Effector memory CD4-positive, alpha-beta T cell (primary cell): ENCODE data around the gene NUDT13.
A peak's percentile ranks its signal among the peaks of the same experiment; 100 is the strongest.
"Not testable (repeated sequence)": the region's sequence is repeated elsewhere in the genome, so short reads cannot be mapped to it uniquely, and the experiment has no call there.

Experiments used
- DNase-seq, 3 donors: peaks; one replicate each; pipeline ENCODE4 v3.0.0-alpha.2; 2020
- H3K27ac ChIP-seq: 2 replicates; pipeline ENCODE4 v1.7.0; 2013; ENCODE audit warnings: mild to moderate bottlenecking, low read length, moderate library complexity; ENCODE audit not compliant: insufficient read depth, poor library complexity, severe bottlenecking
- H3K27me3 ChIP-seq: replicated peaks from 2 replicates; pipeline ENCODE4 v1.7.0; 2013; ENCODE audit warnings: mild to moderate bottlenecking, low read length; ENCODE audit not compliant: insufficient read depth, control insufficient read depth, poor library complexity, severe bottlenecking
- H3K36me3 ChIP-seq: 2 replicates; pipeline ENCODE4 v1.7.0; 2013; ENCODE audit warnings: mild to moderate bottlenecking, low read length, moderate library complexity; ENCODE audit not compliant: control insufficient read depth, insufficient read depth
- H3K4me1 ChIP-seq: 2 replicates; pipeline ENCODE4 v1.7.0; 2013; ENCODE audit warnings: low read length, mild to moderate bottlenecking; ENCODE audit not compliant: control insufficient read depth, insufficient read depth, poor library complexity, severe bottlenecking
- H3K4me3 ChIP-seq: 2 replicates; pipeline ENCODE4 v1.7.0; 2013; ENCODE audit warnings: low read length, low read depth, mild to moderate bottlenecking; ENCODE audit not compliant: insufficient read depth, poor library complexity, severe bottlenecking
- H3K9me3 ChIP-seq: 2 replicates; pipeline ENCODE4 v1.7.0; 2013; ENCODE audit warnings: mild to moderate bottlenecking, low read length, moderate library complexity; ENCODE audit not compliant: control insufficient read depth

Gene NUDT13

GRCh38 chr10:73097305-73097670 is 13.0 kb upstream of the NUDT13 start:
- peaks cover 6% of the 10 kb centered on the region for H3K4me1 ChIP-seq
- no peaks in the 10 kb centered on the region for H3K9me3 ChIP-seq
- H3K27me3 ChIP-seq: no peaks in the 10 kb centered on the region
- DNase-seq: no peak
- no peaks in the 10 kb centered on the region for H3K36me3 ChIP-seq
- peak overlapping the region; percentile 86 for H3K4me3 ChIP-seq
- H3K27ac ChIP-seq: peak overlapping the region; percentile 91

- H3K4me1 ChIP-seq: peaks cover 6% of the 10 kb centered on the region
- no peak for DNase-seq
- H3K27me3 ChIP-seq: no peaks in the 10 kb centered on the region
- no peak overlapping the region for H3K27ac ChIP-seq
- H3K36me3 ChIP-seq: no peaks in the 10 kb centered on the region
- no peaks in the 10 kb centered on the region for H3K9me3 ChIP-seq
- H3K4me3 ChIP-seq: no peak overlapping the region
Observed at GRCh38 chr10:73099141-73099540, 11.1 kb upstream of the NUDT13 start.

GRCh38 chr10:73106301-73106700 is 4.0 kb upstream of the NUDT13 start:
- Histone ChIP-seq H3K36me3 (no peaks in the 10 kb centered on the region), H3K4me1 (no peaks in the 10 kb centered on the region), H3K4me3 (no peak overlapping the region), H3K27me3 (no peaks in the 10 kb centered on the region), H3K27ac (no peak overlapping the region), H3K9me3 (no peaks in the 10 kb centered on the region)
- DNase-seq: no peak

- H3K9me3 ChIP-seq, H3K36me3 ChIP-seq, H3K27me3 ChIP-seq, H3K4me1 ChIP-seq, H3K4me3 ChIP-seq, H3K27ac ChIP-seq, DNase-seq: not testable (repeated sequence)
Observed at GRCh38 chr10:73109248-73109652, 1.0 kb upstream of the NUDT13 start.

GRCh38 chr10:73112032-73112431 is 1.8 kb downstream of the NUDT13 start:
- not testable (repeated sequence) for H3K27ac ChIP-seq, DNase-seq, H3K36me3 ChIP-seq, H3K9me3 ChIP-seq, H3K4me3 ChIP-seq, H3K4me1 ChIP-seq, H3K27me3 ChIP-seq

- Histone ChIP-seq H3K4me1 (no peaks in the 10 kb centered on the region), H3K27me3 (no peaks in the 10 kb centered on the region), H3K36me3 (no peaks in the 10 kb centered on the region), H3K27ac (no peak overlapping the region), H3K9me3 (no peaks in the 10 kb centered on the region), H3K4me3 (no peak overlapping the region)
- no peak for DNase-seq
Observed at GRCh38 chr10:73113551-73113950, 3.3 kb downstream of the NUDT13 start.

- Histone ChIP-seq H3K4me3 (no peak overlapping the region), H3K9me3 (no peaks in the 10 kb centered on the region), H3K27me3 (no peaks in the 10 kb centered on the region), H3K36me3 (peaks cover 4% of the 10 kb centered on the region), H3K4me1 (no peaks in the 10 kb centered on the region), H3K27ac (no peak overlapping the region)
- DNase-seq: no peak
Observed at GRCh38 chr10:73116017-73116416, 5.8 kb downstream of the NUDT13 start.

GRCh38 chr10:73117976-73118743 is 7.9 kb downstream of the NUDT13 start:
- H3K27me3 ChIP-seq: no peaks in the 10 kb centered on the region
- no peaks in the 10 kb centered on the region for H3K4me1 ChIP-seq
- no peaks in the 10 kb centered on the region for H3K9me3 ChIP-seq
- H3K36me3 ChIP-seq: peaks cover 8% of the 10 kb centered on the region
- DNase-seq: no peak
- H3K4me3 ChIP-seq: no peak overlapping the region
- no peak overlapping the region for H3K27ac ChIP-seq

- no peaks in the 10 kb centered on the region for H3K4me1 ChIP-seq
- peaks cover 14% of the 10 kb centered on the region for H3K36me3 ChIP-seq
- H3K9me3 ChIP-seq: no peaks in the 10 kb centered on the region
- no peak for DNase-seq
- no peaks in the 10 kb centered on the region for H3K27me3 ChIP-seq
- no peak overlapping the region for H3K27ac ChIP-seq
- no peak overlapping the region for H3K4me3 ChIP-seq
Observed at GRCh38 chr10:73119457-73119856, 9.2 kb downstream of the NUDT13 start.

GRCh38 chr10:73119952-73120351 is 9.7 kb downstream of the NUDT13 start:
- Histone ChIP-seq H3K36me3 (peaks cover 16% of the 10 kb centered on the region), H3K9me3 (no peaks in the 10 kb centered on the region), H3K27me3 (no peaks in the 10 kb centered on the region), H3K4me3 (no peak overlapping the region), H3K4me1 (no peaks in the 10 kb centered on the region), H3K27ac (no peak overlapping the region)
- no peak for DNase-seq
